Uterus (tissue), 2 donors: Measurements from ENCODE around the gene GALNT9.

Experiments used
- CTCF ChIP-seq, 4 experiments: fragments of 200-600 bp in 2 of 4; fragments of 450-650 bp in 2 of 4; sonication (generic) in 2 of 4; IDR thresholded peaks; one replicate each; pipeline ENCODE4 v1.5.1; 2016 to 2019; ENCODE audit warnings: antibody characterized with exemption in 4 of 4, mild to moderate bottlenecking in 2 of 4, moderate library complexity in 1 of 4
- POLR2A ChIP-seq, 2 donors: fragments of 450-650 bp; IDR thresholded peaks; one replicate each; pipeline ENCODE4 v1.6.1; 2016; ENCODE audit warnings: antibody characterized with exemption in 2 of 2, mild to moderate bottlenecking in 1 of 2, moderate library complexity in 1 of 2

DNA sequence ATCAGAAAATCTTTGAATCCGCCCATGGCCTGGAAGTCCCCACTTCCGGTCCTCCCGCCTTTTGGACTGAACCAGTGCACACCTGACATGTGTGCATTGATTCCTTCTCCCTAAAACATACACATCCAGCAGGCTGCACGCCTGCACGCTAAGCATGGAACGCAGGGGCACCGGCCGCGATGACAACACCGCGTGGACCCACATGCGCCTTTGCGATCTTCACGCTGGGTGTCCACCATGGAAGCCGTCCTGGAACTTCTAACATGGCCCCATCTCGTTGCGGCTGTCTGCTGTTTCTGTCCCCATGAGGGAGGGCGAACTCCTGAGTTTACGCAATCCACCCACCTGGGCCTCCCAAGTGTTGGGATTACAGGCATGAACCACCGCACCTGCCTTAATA lies 73.7 kb downstream of the GALNT9 start:
- TF ChIP-seq CTCF (IDR thresholded peaks at IDR 0.05): no peak
- TF ChIP-seq POLR2A (IDR thresholded peaks at IDR 0.05): no peak
